ES-I3 (cell line): ENCODE results near the gene CXCL14.

Experiments
- H3K36me3 ChIP-seq: 2 replicates; pipeline ENCODE4 v1.6.1; 2013; ENCODE audit warnings: mild to moderate bottlenecking, low read length, control low read depth, moderate library complexity; ENCODE audit not compliant: insufficient read depth
- H3K4me1 ChIP-seq: 2 replicates; pipeline ENCODE4 v1.6.1; 2013; ENCODE audit warnings: mild to moderate bottlenecking, control low read depth, low read length; ENCODE audit not compliant: insufficient read depth
- H3K9ac ChIP-seq: 2 replicates; pipeline ENCODE4 v1.6.1; 2013; ENCODE audit warnings: low read depth, mild to moderate bottlenecking, low read length, moderate library complexity
- H3K9me3 ChIP-seq: 2 replicates; pipeline ENCODE4 v1.6.1; 2013; ENCODE audit warnings: mild to moderate bottlenecking, low read length, moderate library complexity; ENCODE audit not compliant: control insufficient read depth, insufficient read depth

CXCL14 gene

GRCh38 chr5:135551593-135552447 lies 27.0 kb downstream of the CXCL14 start:
- Histone ChIP-seq H3K9ac (no peak overlapping the region), H3K9me3 (no peaks in the 10 kb centered on the region), H3K4me1 (no peaks in the 10 kb centered on the region), H3K36me3 (no peaks in the 10 kb centered on the region)

GRCh38 chr5:135549413-135549812 lies 29.4 kb downstream of the CXCL14 start:
- Histone ChIP-seq H3K9ac (no peak overlapping the region), H3K9me3 (no peaks in the 10 kb centered on the region), H3K4me1 (peaks cover 8% of the 10 kb centered on the region), H3K36me3 (no peaks in the 10 kb centered on the region)

GRCh38 chr5:135547590-135548254 lies 31.1 kb downstream of the CXCL14 start:
- no peak overlapping the region for H3K9ac ChIP-seq
- no peaks in the 10 kb centered on the region for H3K9me3 ChIP-seq
- H3K4me1 ChIP-seq, result peaks cover 8% of the 10 kb centered on the region
- H3K36me3 ChIP-seq, result no peaks in the 10 kb centered on the region

GRCh38 chr5:135546912-135547311 lies 31.9 kb downstream of the CXCL14 start:
- H3K9me3 ChIP-seq, result no peaks in the 10 kb centered on the region
- peaks cover 8% of the 10 kb centered on the region for H3K4me1 ChIP-seq
- no peaks in the 10 kb centered on the region for H3K36me3 ChIP-seq
- no peak overlapping the region for H3K9ac ChIP-seq

GRCh38 chr5:135546101-135546500 lies 32.7 kb downstream of the CXCL14 start:
- no peaks in the 10 kb centered on the region for H3K36me3 ChIP-seq
- H3K9me3 ChIP-seq, result no peaks in the 10 kb centered on the region
- H3K9ac ChIP-seq, result no peak overlapping the region
- H3K4me1 ChIP-seq, result peaks cover 8% of the 10 kb centered on the region

- Histone ChIP-seq H3K36me3 (no peaks in the 10 kb centered on the region), H3K9me3 (no peaks in the 10 kb centered on the region), H3K9ac (no peak overlapping the region), H3K4me1 (peaks cover 8% of the 10 kb centered on the region)
Measured at GRCh38 chr5:135545099-135545498, 33.7 kb downstream of the CXCL14 start.

- Histone ChIP-seq H3K9ac (peak overlapping the region; percentile 40; the same call in 1 of the 2 replicates), H3K4me1 (peaks cover 8% of the 10 kb centered on the region), H3K9me3 (no peaks in the 10 kb centered on the region), H3K36me3 (no peaks in the 10 kb centered on the region)
Measured at GRCh38 chr5:135543485-135544304, 35.1 kb downstream of the CXCL14 start.

- Histone ChIP-seq H3K9me3 (peaks cover 3% of the 10 kb centered on the region; the same call in 1 of the 2 replicates), H3K9ac (no peak overlapping the region), H3K36me3 (no peaks in the 10 kb centered on the region), H3K4me1 (peaks cover 8% of the 10 kb centered on the region)
Measured at GRCh38 chr5:135543001-135543484, 35.7 kb downstream of the CXCL14 start.

- no peaks in the 10 kb centered on the region for H3K36me3 ChIP-seq
- H3K4me1 ChIP-seq, result peaks cover 8% of the 10 kb centered on the region
- peaks cover 3% of the 10 kb centered on the region for H3K9me3 ChIP-seq
- H3K9ac ChIP-seq, result no peak overlapping the region
Measured at GRCh38 chr5:135541807-135542502, 36.8 kb downstream of the CXCL14 start.

GRCh38 chr5:135539430-135540005 lies 39.3 kb downstream of the CXCL14 start:
- no peak overlapping the region for H3K9ac ChIP-seq
- no peaks in the 10 kb centered on the region for H3K36me3 ChIP-seq
- H3K4me1 ChIP-seq, result no peaks in the 10 kb centered on the region
- peaks cover 3% of the 10 kb centered on the region for H3K9me3 ChIP-seq

GRCh38 chr5:135538261-135538660 lies 40.5 kb downstream of the CXCL14 start:
- H3K9ac ChIP-seq, result no peak overlapping the region
- H3K36me3 ChIP-seq, result no peaks in the 10 kb centered on the region
- peaks cover 5% of the 10 kb centered on the region; the same call in 1 of the 2 replicates for H3K4me1 ChIP-seq
- peaks cover 3% of the 10 kb centered on the region for H3K9me3 ChIP-seq

- H3K9me3 ChIP-seq, result peaks cover 3% of the 10 kb centered on the region
- peaks cover 5% of the 10 kb centered on the region; the same call in 1 of the 2 replicates for H3K4me1 ChIP-seq
- no peaks in the 10 kb centered on the region for H3K36me3 ChIP-seq
- H3K9ac ChIP-seq, result no peak overlapping the region
Measured at GRCh38 chr5:135537745-135538144, 41.0 kb downstream of the CXCL14 start.

GRCh38 chr5:135537271-135537670 lies 41.5 kb downstream of the CXCL14 start:
- H3K36me3 ChIP-seq, result no peaks in the 10 kb centered on the region
- peaks cover 3% of the 10 kb centered on the region for H3K9me3 ChIP-seq
- no peak overlapping the region for H3K9ac ChIP-seq
- H3K4me1 ChIP-seq, result peaks cover 5% of the 10 kb centered on the region; the same call in 1 of the 2 replicates
